Activated T-cell treated with anti-CD3 and anti-CD28 coated beads for 24 hours (primary cell): ENCODE results near the gene M6PR.
A peak's percentile ranks its signal among the peaks of the same experiment; 100 is the strongest.

Experiments
- DNase-seq: peaks from one replicate; pipeline ENCODE4 v3.0.0-alpha.2; 2020; ENCODE audit warnings: low read depth

Gene M6PR

DNA sequence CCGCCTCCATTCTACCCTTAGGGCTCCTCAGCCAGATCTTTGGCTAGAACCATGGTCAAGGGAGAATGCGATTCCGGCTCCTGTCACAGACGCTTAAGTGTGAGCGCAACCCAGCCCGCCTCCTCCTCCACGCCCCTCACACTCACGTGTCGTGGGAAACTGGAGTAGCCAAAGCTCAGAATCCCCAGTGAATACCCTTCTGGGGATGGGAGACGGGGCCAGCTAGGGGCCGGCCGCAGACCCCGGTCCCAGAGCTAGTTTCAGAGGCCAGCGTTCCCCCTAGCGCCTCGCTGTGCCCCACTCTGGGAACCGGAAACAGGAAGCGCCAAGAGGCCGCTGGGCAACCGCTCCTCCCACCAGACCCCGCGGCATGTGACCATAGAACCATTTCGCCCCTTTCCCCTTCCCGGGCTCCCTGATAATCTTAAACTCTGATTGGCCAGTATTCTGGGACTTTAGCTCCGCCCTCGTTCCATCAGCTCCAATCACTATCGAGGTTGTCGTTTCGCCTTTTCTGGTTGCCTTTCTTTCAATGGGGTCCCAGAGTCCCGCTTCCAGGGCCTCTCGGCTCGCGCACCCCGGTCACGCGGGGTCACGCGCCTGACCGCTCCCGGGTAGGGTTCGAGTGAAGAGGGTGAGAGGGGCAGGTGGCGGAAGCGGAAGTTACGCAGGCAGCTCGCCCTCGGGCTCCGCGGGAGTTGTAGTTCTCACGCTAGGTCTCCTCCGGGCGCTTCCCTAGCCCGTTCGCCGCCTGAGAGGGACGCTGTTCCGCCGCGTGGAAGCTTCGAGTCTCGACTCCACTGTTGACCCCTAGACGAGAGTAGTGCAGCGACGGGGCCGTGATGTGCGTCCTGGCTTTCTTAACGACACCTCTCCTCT, at the start of gene M6PR:
Gene M6PR, minus strand, starts transcription at position 304 of the 879 bp plus-strand sequence. CDS start 3,241 bp downstream, outside the sequence.
- peak; percentile 90 for DNase-seq

DNA sequence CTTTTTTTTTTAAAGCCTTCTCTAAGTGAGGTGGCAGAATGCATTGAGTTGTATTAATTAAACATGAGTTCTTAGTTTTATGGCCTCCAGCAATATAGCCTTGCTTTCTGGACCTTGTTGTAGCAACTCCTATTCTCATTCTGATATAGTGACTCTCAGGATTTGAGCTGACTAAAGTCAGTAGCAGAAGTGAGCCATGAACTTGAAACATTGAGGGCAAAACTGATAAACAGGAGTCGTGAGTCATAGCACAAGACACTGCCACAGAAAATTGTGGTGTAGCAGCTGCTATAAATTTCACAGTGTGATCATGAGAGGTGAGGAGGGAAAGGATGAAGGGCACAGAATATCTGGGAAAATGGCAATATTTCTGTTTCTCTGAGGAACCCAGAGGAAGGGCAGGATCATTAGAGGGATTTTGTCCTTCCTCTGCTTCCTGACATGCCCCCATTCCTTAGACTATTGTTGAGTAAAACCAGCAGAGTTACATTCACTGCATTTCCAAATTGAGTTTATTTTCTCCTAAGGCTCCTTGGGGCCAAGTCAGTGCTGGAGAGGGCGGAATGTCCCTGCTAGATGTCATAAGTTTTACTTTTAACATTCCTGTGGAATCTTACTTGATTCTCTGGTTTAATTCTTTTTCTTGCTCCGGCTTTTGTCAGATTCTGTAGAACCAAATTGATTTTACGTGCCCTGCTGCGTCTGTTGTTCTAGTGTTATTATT, 47.4 kb upstream of the M6PR start:
- DNase-seq = peak; percentile 26

DNA sequence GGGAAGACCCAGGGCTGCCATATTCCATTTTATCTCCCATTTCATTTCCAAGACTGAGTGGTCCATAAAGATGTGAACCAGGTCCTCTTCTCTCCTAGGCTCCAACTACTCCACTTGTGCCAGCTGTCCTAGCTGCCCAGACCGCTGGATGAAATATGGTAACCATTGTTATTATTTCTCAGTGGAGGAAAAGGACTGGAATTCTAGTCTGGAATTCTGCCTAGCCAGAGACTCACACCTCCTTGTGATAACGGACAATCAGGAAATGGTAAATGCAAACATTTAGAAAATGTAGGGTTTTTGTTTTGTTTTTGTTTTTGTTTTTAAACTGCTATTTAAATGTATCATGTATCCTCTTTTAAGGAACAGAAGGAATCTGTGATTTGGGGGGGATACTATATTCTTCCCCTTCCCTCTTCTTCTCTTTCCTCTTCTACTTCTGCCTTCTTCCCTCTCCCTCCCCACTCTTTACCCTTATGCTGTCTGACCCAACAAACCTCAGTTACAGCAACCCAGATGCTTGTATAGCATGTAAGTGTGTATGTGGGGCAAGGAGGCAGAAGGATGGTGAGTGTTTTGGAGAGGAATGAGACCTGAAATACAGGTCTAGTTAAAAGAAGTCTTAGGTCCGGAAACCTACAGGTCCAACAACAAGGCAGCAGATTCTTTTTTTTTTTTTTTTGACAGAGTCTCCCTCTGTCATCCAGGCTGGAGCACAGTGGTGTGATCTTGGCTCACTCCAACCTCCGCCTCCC, 45.8 kb upstream of the M6PR start:
- DNase-seq = no peak

DNA sequence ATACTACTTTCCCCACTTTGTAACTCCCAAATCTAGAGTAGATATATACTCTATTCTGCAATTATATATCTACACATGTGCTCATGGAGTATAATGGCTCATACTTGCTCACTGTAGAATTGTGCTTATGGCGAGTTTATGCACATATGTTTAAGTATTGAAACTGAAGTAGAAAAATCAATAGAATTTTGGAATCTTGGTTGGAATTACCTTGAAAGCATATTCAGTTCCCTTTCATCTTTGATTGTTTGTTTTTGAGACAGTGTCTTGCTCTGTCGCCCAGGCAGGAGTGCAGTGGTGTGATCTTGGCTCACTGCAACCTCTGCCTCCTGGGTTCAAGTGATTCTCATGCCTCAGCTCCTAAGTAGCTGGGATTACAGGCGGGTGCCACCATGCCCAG, 44.4 kb upstream of the M6PR start:
- no peak for DNase-seq

GRCh38 chr12:8991371-8992345, 42.2 kb upstream of the M6PR start:
- DNase-seq = no peak

- DNase-seq = no peak
Measured at GRCh38 chr12:8989413-8989812, 40.0 kb upstream of the M6PR start, which contains the start of gene KLRG1. TSS of gene KLRG1 (plus strand) at chr12:8989546. CDS start at chr12:8989636, 90 bp downstream.

DNA sequence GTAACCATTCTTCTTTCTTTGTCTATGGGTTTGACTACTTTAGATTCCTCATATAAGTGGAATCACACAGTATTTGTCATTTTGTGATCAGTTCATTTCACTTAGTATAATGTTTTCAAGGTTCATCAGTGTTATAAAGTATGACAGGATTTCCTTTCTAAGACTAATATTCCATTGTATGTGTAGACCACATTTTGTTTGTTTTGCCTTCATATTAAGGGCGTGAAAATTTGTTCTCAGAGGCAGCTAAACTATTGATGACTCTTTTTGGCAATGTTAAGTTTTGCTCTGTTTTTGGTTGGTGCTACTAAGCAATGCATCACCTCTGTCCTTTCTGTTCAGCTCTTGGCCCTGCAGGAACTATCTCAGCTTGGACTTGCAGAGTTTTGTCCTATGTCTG, 38.2 kb upstream of the M6PR start:
- DNase-seq = no peak

- DNase-seq = no peak
Measured at GRCh38 chr12:8987163-8987562, 37.7 kb upstream of the M6PR start.

- DNase-seq = no peak
Measured at GRCh38 chr12:8985213-8985754, 35.8 kb upstream of the M6PR start.

GRCh38 chr12:8980137-8980536, 30.7 kb upstream of the M6PR start:
- no peak for DNase-seq

- no peak for DNase-seq
Measured at GRCh38 chr12:8970432-8970831, 21.0 kb upstream of the M6PR start.

DNA sequence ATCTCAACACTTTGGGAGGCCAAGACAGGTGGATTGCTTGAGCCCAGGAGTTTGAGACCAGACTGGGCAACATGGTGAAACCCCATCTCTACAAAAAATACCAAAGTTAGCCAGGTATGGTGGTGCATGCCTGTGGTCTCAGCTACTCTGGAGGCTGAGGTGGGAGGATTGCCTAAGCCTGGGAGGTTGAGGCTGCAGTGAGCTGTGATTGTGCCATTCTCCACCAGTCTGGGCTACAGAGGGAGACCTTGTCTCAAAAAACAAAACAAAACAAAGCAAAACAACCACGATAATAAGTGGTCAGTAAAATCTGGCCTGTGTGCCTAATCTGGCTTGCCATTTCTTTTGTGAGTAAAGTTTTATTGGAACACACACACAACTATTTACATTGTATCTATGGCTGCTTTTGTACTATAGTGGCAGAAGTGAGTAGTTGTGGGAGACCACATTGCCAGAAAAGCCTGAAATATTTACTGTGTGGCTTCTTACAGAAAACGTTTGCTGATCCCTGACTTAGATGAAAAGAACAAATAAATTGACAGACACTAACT, 20.5 kb upstream of the M6PR start:
- no peak for DNase-seq

- DNase-seq = no peak
Measured at GRCh38 chr12:8968761-8969160, 19.3 kb upstream of the M6PR start.

- no peak for DNase-seq
Measured at GRCh38 chr12:8960176-8960575, 10.7 kb upstream of the M6PR start.

DNA sequence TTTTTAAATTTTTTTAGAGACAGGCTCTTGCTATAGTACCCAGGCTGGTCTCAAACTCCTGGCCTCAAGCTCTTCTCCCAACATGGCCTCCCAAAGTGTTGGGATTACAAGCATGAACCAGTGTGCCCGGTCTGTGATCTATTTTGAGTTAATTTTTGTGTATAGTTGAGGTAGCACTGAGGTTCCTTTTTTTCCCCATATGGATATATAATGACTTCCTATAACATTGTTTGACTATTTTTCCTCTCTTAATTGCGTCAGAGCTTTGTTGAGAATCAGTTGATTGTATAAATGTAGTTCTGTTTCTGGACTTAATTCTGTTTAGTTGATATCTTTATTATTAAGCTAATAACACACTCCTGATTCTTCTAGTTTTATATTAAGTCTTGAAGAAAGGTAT, 8.6 kb upstream of the M6PR start:
- no peak for DNase-seq

DNA sequence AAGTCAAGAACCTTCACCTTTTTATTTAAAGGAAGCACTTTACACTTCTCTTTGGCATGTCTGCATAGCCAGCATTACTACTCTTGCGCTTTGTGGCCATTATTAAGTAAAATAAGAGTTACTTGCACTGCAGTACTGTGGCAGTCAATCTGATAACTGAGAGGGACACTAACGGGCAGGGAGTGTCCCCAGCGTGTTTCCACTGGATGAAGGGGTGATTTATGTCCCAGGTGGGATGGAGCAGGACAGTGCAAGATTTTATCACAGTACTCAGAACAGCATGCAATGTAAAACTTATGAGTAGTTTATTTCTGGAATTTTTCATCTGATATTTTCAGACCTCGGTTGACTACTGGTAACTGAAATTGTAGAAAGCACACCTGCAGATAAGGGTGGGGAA, 8.1 kb upstream of the M6PR start:
- no peak for DNase-seq

- no peak for DNase-seq
Measured at GRCh38 chr12:8956772-8957171, 7.3 kb upstream of the M6PR start.

DNA sequence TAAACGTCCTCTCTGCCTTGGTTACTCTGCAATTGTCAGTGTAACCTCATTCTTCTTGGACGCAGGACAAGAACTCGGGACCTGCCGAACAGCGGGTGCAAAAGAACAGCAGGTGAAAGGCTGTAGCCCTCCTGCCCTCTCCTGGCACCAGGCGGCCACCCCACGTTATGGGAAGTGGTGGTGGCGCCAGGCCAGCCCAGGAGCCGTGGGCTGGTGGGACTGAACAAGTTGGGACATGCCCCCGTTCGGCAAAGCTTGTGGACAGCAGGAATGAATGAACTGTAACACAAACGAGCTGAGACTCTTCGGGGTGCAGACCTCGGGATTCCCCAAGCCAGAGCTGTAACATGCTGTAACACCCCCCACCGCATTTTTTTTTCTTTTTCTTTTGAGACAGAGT, 6.6 kb upstream of the M6PR start:
- DNase-seq = no peak

- DNase-seq = peak; percentile 33
Measured at GRCh38 chr12:8953773-8954402, 4.4 kb upstream of the M6PR start.

DNA sequence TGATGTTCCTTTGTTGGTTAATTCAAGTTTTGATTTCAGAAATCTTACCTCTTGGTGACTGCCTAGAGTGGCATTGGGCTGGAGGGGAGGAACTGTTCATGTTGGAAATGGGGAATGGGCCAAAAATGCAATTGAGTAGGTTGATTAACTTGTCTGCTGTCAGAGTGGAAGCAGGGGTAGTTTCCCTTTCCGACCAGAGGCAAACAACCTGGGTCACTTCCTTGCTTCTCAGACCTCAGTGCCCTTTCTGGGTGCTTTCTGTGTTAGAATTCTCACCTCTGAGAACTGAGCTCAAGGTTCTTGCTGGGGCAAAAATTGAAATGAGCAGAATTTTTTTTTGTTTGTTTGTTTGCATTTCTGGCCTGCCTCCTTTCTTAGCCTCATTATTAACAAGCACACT, 2.3 kb upstream of the M6PR start:
- DNase-seq = no peak
